Ovary (tissue), 3 donors: ENCODE data around the gene SLK.

ENCODE experiments used
- EP300 ChIP-seq: sonication (generic); formaldehyde crosslinking; IDR thresholded peaks from one replicate; pipeline ENCODE4 v1.6.1; 2017; ENCODE audit warnings: antibody characterized with exemption
- TF ChIP-seq, protein P1 (sequence below), 3 donors: fragments of 450-650 bp in 2 of 3; fragments of 200-600 bp in 1 of 3; IDR thresholded peaks; one replicate each; pipeline versions ENCODE4 v1.5.1 to v1.8.0; 2016 to 2022; ENCODE audit warnings: antibody characterized with exemption in 3 of 3, mild to moderate bottlenecking in 1 of 3
- donor health status: DM: no; HTN: no; CAD: no.

DNA sequence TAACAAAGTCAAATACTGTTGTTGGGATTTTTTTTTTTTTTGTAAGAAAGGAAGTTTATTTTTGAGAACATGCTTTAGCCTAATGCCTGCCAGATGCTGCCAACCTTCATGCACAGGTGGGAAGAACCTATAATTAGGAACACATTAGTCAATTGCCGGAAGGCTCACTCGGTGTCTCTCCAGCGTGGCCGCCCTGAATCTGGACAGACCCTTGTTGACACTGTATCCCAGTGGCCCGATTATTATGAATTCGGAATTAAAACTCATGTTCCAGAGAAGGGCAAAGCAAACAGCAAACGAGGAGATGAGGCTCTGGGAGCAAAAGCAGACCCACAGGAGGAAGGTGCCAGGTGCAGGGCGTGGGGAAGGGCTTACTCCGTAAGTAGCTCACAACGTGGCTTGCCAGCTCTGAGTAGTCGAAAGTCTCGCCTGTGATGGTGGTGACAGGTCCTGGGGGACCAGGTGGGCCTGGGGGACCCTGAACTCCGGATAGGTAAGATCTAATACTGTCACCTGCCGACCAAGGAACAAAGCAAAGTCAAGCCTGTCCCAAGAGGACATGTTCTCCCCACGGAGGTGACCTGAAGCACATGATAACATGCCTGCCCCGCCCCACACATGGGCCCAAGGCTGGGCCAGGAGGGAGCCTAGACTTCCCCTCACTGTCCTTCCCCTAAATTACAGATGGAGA, 70.5 kb downstream of the SLK start:
- TF ChIP-seq, protein P1, sequence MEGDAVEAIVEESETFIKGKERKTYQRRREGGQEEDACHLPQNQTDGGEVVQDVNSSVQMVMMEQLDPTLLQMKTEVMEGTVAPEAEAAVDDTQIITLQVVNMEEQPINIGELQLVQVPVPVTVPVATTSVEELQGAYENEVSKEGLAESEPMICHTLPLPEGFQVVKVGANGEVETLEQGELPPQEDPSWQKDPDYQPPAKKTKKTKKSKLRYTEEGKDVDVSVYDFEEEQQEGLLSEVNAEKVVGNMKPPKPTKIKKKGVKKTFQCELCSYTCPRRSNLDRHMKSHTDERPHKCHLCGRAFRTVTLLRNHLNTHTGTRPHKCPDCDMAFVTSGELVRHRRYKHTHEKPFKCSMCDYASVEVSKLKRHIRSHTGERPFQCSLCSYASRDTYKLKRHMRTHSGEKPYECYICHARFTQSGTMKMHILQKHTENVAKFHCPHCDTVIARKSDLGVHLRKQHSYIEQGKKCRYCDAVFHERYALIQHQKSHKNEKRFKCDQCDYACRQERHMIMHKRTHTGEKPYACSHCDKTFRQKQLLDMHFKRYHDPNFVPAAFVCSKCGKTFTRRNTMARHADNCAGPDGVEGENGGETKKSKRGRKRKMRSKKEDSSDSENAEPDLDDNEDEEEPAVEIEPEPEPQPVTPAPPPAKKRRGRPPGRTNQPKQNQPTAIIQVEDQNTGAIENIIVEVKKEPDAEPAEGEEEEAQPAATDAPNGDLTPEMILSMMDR (IDR thresholded peaks at IDR 0.05), result no peak
- TF ChIP-seq EP300, result no peak
